Endothelial cell (in vitro differentiated cells): Measurements from ENCODE around the gene LEAP2. TPM values are rescaled to one million over a fixed set of nuclear protein-coding genes. Genes with fewer than 3 reads are reported as not detected.
"Not testable (repeated sequence)": the region's sequence is repeated elsewhere in the genome, so short reads cannot be mapped to it uniquely, and the experiment has no call there.

Experiments
- DNase-seq: peaks from one replicate; pipeline ENCODE4 v3.0.0; 2021; ENCODE audit warnings: low spot score
- H3K27ac Mint-ChIP-seq: one replicate; pipeline ENCODE4 v1.8.0; 2021; ENCODE audit warnings: mixed read lengths, inconsistent platforms; ENCODE audit not compliant: unreplicated experiment
- H3K27me3 Mint-ChIP-seq: one replicate; pipeline ENCODE4 v1.8.0; 2021; ENCODE audit warnings: mild to moderate bottlenecking, moderate library complexity, mixed read lengths, inconsistent platforms; ENCODE audit not compliant: unreplicated experiment
- H3K36me3 Mint-ChIP-seq: one replicate; pipeline ENCODE4 v1.8.0; 2021; ENCODE audit warnings: mild to moderate bottlenecking, low read depth, mixed read lengths, inconsistent platforms; ENCODE audit not compliant: unreplicated experiment
- H3K4me1 Mint-ChIP-seq: one replicate; pipeline ENCODE4 v1.8.0; 2021; ENCODE audit warnings: mild to moderate bottlenecking, mixed read lengths, inconsistent platforms; ENCODE audit not compliant: unreplicated experiment
- H3K4me3 Mint-ChIP-seq: one replicate; pipeline ENCODE4 v1.8.0; 2021; ENCODE audit warnings: mild to moderate bottlenecking, mixed read lengths, inconsistent platforms; ENCODE audit not compliant: unreplicated experiment
- H3K9me3 Mint-ChIP-seq: one replicate; pipeline ENCODE4 v1.8.0; 2021; ENCODE audit warnings: mixed read lengths, inconsistent platforms; ENCODE audit not compliant: unreplicated experiment
- CTCF ChIP-seq: fragments of 200-600 bp; sonication (generic); IDR thresholded peaks from one replicate; pipeline ENCODE4 v1.5.0; 2021; ENCODE audit warnings: antibody characterized with exemption; ENCODE audit not compliant: unreplicated experiment
- total RNA-seq: library from RNA; stranded (reverse); fragmentation: NEBNext Ultra II Directional; extraction: Animal tissue kit (Norgen Biotek cat#: 25700); gene quantifications from one replicate; pipeline ENCODE4 v1.2.1, GENCODE V29; 2021; ENCODE audit not compliant: unreplicated experiment

LEAP2 gene
- total RNA-seq, 1 donor from 2014 or later: 0.82 TPM

GRCh38 chr5:132853790-132854189, 19.7 kb upstream of the LEAP2 start:
- Mint-ChIP-seq H3K4me3 (no peak overlapping the region), H3K36me3 (no peaks in the 10 kb centered on the region), H3K9me3 (no peaks in the 10 kb centered on the region), H3K27ac (no peak overlapping the region), H3K27me3 (peaks cover 3% of the 10 kb centered on the region), H3K4me1 (peaks cover 5% of the 10 kb centered on the region)
- TF ChIP-seq CTCF: no peak
- no peak for DNase-seq

GRCh38 chr5:132854301-132854700, 19.2 kb upstream of the LEAP2 start:
- peaks cover 3% of the 10 kb centered on the region for H3K27me3 Mint-ChIP-seq
- H3K4me3 Mint-ChIP-seq: no peak overlapping the region
- no peak for DNase-seq
- H3K36me3 Mint-ChIP-seq: no peaks in the 10 kb centered on the region
- H3K9me3 Mint-ChIP-seq: no peaks in the 10 kb centered on the region
- H3K4me1 Mint-ChIP-seq: peaks cover 5% of the 10 kb centered on the region
- no peak for TF ChIP-seq CTCF
- peak overlapping the region; percentile 86 for H3K27ac Mint-ChIP-seq

- H3K27me3 Mint-ChIP-seq, H3K4me3 Mint-ChIP-seq, H3K36me3 Mint-ChIP-seq, H3K9me3 Mint-ChIP-seq, H3K4me1 Mint-ChIP-seq, DNase-seq: not testable (repeated sequence)
- H3K27ac Mint-ChIP-seq: peak overlapping the region; percentile 32
Measured at GRCh38 chr5:132854992-132855391, 18.5 kb upstream of the LEAP2 start.

- Mint-ChIP-seq H3K4me3 (no peak overlapping the region), H3K36me3 (no peaks in the 10 kb centered on the region), H3K4me1 (peaks cover 5% of the 10 kb centered on the region), H3K27me3 (peaks cover 1% of the 10 kb centered on the region), H3K9me3 (no peaks in the 10 kb centered on the region), H3K27ac (no peak overlapping the region)
- no peak for DNase-seq
- no peak for TF ChIP-seq CTCF
Measured at GRCh38 chr5:132856011-132856410, 17.5 kb upstream of the LEAP2 start.

- no peaks in the 10 kb centered on the region for H3K9me3 Mint-ChIP-seq
- H3K27ac Mint-ChIP-seq: no peak overlapping the region
- no peak for DNase-seq
- no peaks in the 10 kb centered on the region for H3K36me3 Mint-ChIP-seq
- H3K27me3 Mint-ChIP-seq: no peaks in the 10 kb centered on the region
- H3K4me3 Mint-ChIP-seq: no peak overlapping the region
- H3K4me1 Mint-ChIP-seq: no peaks in the 10 kb centered on the region
- no peak for TF ChIP-seq CTCF
Measured at GRCh38 chr5:132859889-132860437, 13.5 kb upstream of the LEAP2 start.
